Bronchial epithelial cell (primary cell): ENCODE measurements around the gene GPR137. TPM values are rescaled to one million over a fixed set of nuclear protein-coding genes. Genes with fewer than 3 reads are reported as not detected.
A peak's percentile ranks its signal among the peaks of the same experiment; 100 is the strongest.

Experiments
- DNase-seq: peaks from one replicate; pipeline ENCODE4 v3.0.0-alpha.2; 2010; ENCODE audit warnings: low read depth
- FAIRE-seq: peaks from 2 replicates; lab custom pipeline; 2011; peaks lifted over from hg19 to GRCh38; lab: Jason Lieb, UNC
- H3K27me3 ChIP-seq: 2 replicates; pipeline ENCODE4 v1.5.1; 2011; ENCODE audit warnings: low read length; ENCODE audit not compliant: control insufficient read depth, insufficient read depth
- H3K36me3 ChIP-seq: 2 replicates; pipeline ENCODE4 v1.5.1; 2011; ENCODE audit warnings: low read length; ENCODE audit not compliant: control insufficient read depth, insufficient read depth
- H3K4me3 ChIP-seq: 2 replicates; pipeline ENCODE4 v1.5.1; 2011; ENCODE audit warnings: mild to moderate bottlenecking, low read depth, low read length, control low read depth
- total RNA-seq: library from RNA; depleted of rRNA; stranded (reverse); fragments of >200 nt; gene quantifications from 2 replicates; pipeline ENCODE4 v1.2.1, GENCODE V29; 2014
- TF ChIP-seq, protein P1 (sequence below): IDR thresholded peaks from 2 replicates; pipeline ENCODE4 v1.5.1; 2011; ENCODE audit warnings: mild to moderate bottlenecking, moderate library complexity, low read length, control low read depth, inconsistent platforms; ENCODE audit not compliant: insufficient read depth, severe bottlenecking

Gene GPR137
- total RNA-seq, 1 donor from 2014 or later = 2.9 TPM

DNA sequence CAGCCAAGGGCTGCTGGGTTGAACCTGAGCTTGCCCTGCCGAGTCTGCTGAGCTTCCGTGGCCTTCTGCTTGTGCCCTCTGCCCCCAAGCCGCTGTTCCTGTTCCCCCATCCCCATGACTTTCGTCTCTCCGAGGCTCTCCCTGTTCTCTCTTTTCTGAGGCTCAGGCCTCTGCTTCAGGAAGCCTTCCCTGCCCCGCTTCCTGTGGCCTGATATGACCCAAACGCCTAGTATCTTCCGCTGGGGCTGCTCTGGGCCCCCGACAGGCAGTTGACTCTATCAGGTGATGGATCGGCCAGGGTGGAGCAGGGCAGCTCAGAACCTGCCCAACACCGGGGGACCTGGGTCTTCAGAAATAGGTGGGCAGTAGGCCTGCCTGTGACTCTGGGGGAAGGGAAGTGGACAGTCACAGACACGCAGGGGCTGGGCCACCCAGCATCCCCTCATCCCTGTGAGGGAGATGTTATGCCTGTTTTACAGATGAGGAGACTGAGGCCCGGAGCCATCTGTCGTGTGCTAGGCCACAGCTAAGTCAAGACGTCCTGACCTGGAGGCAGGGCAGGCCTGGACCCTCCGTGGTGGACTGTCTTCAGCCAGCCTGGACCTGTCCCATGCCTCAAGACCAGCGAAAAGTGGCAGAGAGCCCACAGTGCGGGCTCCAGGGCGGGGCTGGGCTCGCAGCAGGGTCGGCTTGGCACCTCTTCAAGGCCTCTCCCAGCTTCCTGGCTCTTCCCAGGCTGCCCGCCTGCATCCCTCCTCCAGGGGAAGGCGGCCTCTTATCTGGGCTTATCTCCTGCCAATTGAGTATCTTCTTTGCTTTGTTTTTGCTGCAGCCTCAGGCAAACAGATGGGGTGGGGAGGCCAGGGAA, 17.4 kb upstream of the GPR137 start:
- TF ChIP-seq, protein P1, sequence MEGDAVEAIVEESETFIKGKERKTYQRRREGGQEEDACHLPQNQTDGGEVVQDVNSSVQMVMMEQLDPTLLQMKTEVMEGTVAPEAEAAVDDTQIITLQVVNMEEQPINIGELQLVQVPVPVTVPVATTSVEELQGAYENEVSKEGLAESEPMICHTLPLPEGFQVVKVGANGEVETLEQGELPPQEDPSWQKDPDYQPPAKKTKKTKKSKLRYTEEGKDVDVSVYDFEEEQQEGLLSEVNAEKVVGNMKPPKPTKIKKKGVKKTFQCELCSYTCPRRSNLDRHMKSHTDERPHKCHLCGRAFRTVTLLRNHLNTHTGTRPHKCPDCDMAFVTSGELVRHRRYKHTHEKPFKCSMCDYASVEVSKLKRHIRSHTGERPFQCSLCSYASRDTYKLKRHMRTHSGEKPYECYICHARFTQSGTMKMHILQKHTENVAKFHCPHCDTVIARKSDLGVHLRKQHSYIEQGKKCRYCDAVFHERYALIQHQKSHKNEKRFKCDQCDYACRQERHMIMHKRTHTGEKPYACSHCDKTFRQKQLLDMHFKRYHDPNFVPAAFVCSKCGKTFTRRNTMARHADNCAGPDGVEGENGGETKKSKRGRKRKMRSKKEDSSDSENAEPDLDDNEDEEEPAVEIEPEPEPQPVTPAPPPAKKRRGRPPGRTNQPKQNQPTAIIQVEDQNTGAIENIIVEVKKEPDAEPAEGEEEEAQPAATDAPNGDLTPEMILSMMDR = no peak
- FAIRE-seq (no peak), DNase-seq (peak; percentile 32)
- H3K4me3 ChIP-seq = no peak overlapping the region
- H3K27me3 ChIP-seq = no peaks in the 10 kb centered on the region
- H3K36me3 ChIP-seq = peaks cover 29% of the 10 kb centered on the region

DNA sequence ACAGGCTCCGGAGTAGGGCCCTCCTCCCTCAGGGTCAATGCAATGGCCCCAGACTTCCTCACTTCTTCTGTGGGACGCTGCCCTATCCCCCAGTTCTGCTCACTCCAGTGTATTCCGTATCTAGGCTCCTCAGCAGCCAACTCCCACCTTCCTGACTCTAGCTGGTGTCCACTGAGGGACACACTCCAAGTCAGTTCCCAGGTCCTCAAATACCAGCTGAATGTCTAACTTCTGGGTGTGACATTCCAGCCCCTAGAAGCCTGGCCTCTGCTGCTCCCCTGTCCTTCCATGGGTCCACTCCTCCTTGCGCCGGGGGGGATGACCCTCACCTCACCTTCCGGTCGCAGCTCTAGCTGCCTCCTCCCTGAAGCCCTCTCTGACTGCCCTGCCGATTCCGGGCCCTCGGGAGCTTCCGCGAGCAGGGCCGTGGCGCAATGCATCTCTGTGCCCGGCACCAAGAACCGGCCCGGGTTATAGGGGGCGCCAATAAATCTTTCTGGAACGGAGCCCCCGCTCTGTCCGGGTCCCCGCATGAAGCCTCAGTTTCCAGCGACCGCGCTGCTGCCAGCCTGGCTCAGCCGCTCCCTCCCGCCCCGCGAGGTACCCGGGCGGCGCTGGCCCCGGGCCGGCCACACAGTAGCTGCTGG, 16.6 kb upstream of the GPR137 start:
- H3K27me3 ChIP-seq = no peaks in the 10 kb centered on the region
- no peak for FAIRE-seq

DNA sequence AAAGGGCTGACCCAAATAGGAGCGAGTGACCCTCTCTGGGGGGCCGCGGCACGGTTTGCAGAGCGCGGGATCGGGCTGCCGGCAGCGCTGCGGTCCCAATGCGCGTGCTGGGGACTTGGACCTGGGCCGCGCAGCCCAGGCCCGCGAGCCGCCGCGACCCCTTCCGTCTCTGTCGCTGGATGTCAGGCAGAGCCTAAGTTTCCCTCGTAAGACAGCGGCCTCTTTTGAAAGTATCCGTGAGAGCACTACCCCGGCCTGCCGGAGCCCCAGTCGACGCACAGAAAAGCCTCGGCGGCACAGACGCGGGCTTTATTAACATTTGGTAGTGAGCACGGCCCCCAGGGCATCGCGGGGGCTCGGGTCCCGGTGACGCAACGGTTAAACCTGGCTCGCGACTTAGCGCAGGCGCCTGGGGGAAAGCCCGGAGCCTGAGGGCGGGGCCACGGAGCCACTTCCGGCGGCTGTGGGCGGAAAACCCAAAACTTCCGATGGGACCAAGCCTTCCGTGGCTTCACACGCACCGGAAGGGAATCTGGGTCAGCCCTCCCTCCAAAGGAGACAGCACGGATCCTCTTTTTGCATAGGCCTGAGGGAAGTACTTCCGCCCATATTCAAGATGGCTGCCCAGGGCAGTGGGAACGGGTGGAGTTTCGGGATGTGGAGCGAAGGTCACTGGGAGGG, 16.0 kb upstream of the GPR137 start:
- DNase-seq (peak; percentile 98), FAIRE-seq (no peak)
- Histone ChIP-seq H3K36me3 (peaks cover 16% of the 10 kb centered on the region), H3K4me3 (peak overlapping the region; percentile 73), H3K27me3 (no peaks in the 10 kb centered on the region)
- TF ChIP-seq, protein P1 = peak; percentile 10

More for the DNA sequence above, 16.6 kb upstream of the GPR137 start:
- Histone ChIP-seq H3K4me3 (peak overlapping the region; percentile 58), H3K36me3 (peaks cover 22% of the 10 kb centered on the region)
- peak; percentile 25 for DNase-seq
- TF ChIP-seq, protein P1 = no peak

DNA sequence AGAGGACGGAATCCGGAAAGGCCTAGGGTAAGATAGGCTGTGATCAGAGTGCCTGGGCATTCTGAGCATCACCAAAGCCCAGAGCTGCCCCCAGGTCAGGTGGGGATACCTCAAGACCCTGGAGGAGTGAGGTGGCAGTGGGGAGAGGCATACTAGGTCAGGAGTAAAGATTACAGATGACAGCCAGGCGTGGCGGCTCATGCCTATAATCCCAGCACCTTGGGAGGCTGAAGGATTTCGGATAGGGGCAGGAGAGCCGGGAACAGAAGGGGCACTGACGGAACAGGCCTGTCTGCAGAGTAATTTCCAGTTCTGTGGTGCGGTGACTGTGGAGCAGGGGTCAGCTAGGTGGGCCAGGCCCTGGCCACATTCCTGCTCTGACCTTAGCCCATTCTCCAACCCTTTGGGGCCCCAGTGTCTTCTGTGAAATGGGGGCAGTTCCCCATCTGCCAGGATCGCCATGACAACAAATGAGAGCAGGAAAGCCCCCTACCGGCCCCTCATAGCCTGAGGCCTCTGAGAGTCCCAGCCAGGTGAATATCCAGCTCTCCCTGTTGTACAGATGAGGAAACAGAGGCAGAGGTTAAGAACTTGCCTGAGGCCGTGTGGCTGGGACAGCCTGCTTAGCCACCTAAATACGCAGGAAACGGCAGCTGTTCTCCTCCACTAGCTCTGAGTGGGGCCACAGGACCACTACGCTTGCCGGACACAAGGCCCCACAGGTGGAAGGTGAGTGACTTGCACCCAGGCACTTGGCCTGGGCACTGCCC, 10.4 kb upstream of the GPR137 start:
- DNase-seq (no peak), FAIRE-seq (no peak)
- TF ChIP-seq, protein P1 = no peak
- H3K4me3 ChIP-seq = no peak overlapping the region
- peaks cover 10% of the 10 kb centered on the region for H3K36me3 ChIP-seq
- H3K27me3 ChIP-seq = no peaks in the 10 kb centered on the region

DNA sequence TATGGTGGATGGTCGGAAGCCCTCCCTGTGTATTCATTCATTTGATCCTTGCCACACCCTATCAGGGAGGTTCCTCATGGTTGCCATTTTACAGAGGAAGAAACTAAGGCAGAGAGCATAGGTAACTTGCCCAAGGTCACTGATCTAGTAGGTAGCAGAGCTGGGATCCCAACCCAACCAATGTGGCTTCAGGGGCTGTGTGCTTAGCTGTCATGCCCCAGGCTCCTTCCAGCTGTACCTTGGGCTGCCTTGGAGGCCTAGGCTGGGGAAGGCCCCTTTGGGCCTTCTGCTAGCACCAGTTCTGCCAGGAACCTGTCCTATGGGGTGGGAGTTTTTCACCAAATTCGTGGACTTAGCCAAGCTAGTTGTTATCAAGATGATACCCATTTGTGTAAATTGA, 9.8 kb upstream of the GPR137 start:
- Histone ChIP-seq H3K36me3 (peaks cover 10% of the 10 kb centered on the region), H3K4me3 (no peak overlapping the region), H3K27me3 (no peaks in the 10 kb centered on the region)
- DNase-seq (no peak), FAIRE-seq (no peak)
- TF ChIP-seq, protein P1 = no peak
